NCI-H2171 treated with DMSO at 0.1 percent for 48 hours (cell line): Measurements from ENCODE around the gene RPL28.

ENCODE experiments used
- DNase-seq: peaks from one replicate; lab custom pipeline; 2025; lab: John Stamatoyannopoulos, UW

Gene RPL28

GRCh38 chr19:55353803-55354697 lies 31.7 kb upstream of the RPL28 start:
- peak; percentile 54 for DNase-seq

- no peak for DNase-seq
These were observed 31.0 kb upstream of the RPL28 start, which contains the start of gene COX6B2 for GRCh38 chr19:55354698-55355212. COX6B2 (minus strand) TSS chr19:55354719; CDS start chr19:55354521, 198 bp downstream.

- DNase-seq: peak; percentile 25
These were observed 30.4 kb upstream of the RPL28 start for GRCh38 chr19:55355213-55355821.

GRCh38 chr19:55358493-55358892 lies 27.2 kb upstream of the RPL28 start:
- no peak for DNase-seq

- DNase-seq: peak; percentile 97
These were observed 26.5 kb upstream of the RPL28 start for GRCh38 chr19:55358943-55359908.

GRCh38 chr19:55360902-55361301 lies 24.8 kb upstream of the RPL28 start:
- DNase-seq: no peak

GRCh38 chr19:55362174-55362989 lies 23.4 kb upstream of the RPL28 start:
- no peak for DNase-seq

GRCh38 chr19:55362990-55363716 lies 22.6 kb upstream of the RPL28 start, which contains the start of gene GARIN5B:
GARIN5B (minus strand) TSS chr19:55363260; CDS start chr19:55363066, 194 bp downstream.
- no peak for DNase-seq

- DNase-seq: no peak
These were observed 20.5 kb upstream of the RPL28 start for GRCh38 chr19:55365245-55365644.

GRCh38 chr19:55365964-55366363 lies 19.8 kb upstream of the RPL28 start:
- DNase-seq: no peak

- no peak for DNase-seq
These were observed 18.9 kb upstream of the RPL28 start for GRCh38 chr19:55366790-55367189.

- DNase-seq: no peak
These were observed 17.6 kb upstream of the RPL28 start for GRCh38 chr19:55368106-55368505.

GRCh38 chr19:55368701-55369563 lies 16.8 kb upstream of the RPL28 start:
- peak; percentile 29 for DNase-seq

GRCh38 chr19:55369653-55370304 lies 16.0 kb upstream of the RPL28 start:
- DNase-seq: peak; percentile 67

- no peak for DNase-seq
These were observed 15.3 kb upstream of the RPL28 start, which contains the start of gene IL11 for GRCh38 chr19:55370305-55370988. IL11 (minus strand) TSS chr19:55370463; CDS start chr19:55370310, 153 bp downstream.

GRCh38 chr19:55372316-55373081 lies 13.2 kb upstream of the RPL28 start:
- no peak for DNase-seq
